Mesodermal cell (in vitro differentiated cells): ENCODE results near the gene ADIG.
A peak's percentile ranks its signal among the peaks of the same experiment; 100 is the strongest.

ENCODE experiments used
- H3K27ac ChIP-seq: 2 replicates; pipeline ENCODE4 v1.7.0; 2013; ENCODE audit warnings: mild to moderate bottlenecking, low read depth, low read length, moderate library complexity; ENCODE audit not compliant: severe bottlenecking
- H3K36me3 ChIP-seq: 2 replicates; pipeline ENCODE4 v1.7.1; 2013; ENCODE audit warnings: mild to moderate bottlenecking, low read length, moderate library complexity; ENCODE audit not compliant: control insufficient read depth, insufficient read depth
- H3K4me1 ChIP-seq: one replicate; pipeline ENCODE4 v1.7.1; 2013; ENCODE audit warnings: mild to moderate bottlenecking, low read length; ENCODE audit not compliant: insufficient read depth, control insufficient read depth, poor library complexity, severe bottlenecking
- H3K4me3 ChIP-seq: 2 replicates; pipeline ENCODE4 v1.7.0; 2013; ENCODE audit warnings: low read length, control low read depth, mild to moderate bottlenecking; ENCODE audit not compliant: insufficient read depth, poor library complexity, severe bottlenecking; ENCODE audit errors: extremely low read depth
- H3K9me3 ChIP-seq: 2 replicates; pipeline ENCODE4 v1.7.1; 2013; ENCODE audit warnings: mild to moderate bottlenecking, low read length, moderate library complexity; ENCODE audit not compliant: control insufficient read depth
- WGBS, 2 experiments: methylation state at CpG; one replicate each; pipeline ENCODE4 v1.1.5; 2013; ENCODE audit warnings: missing lambda C conversion rate in 2 of 2; ENCODE audit not compliant: insufficient coverage in 2 of 2; 5-methylcytosine and 5-hydroxymethylcytosine counted together

ADIG gene

GRCh38 chr20:38617011-38617829 is 36.2 kb downstream of the ADIG start:
- peaks cover 12% of the 10 kb centered on the region for H3K4me1 ChIP-seq
- H3K9me3 ChIP-seq = no peaks in the 10 kb centered on the region
- H3K36me3 ChIP-seq = peaks cover 3% of the 10 kb centered on the region
- no peak overlapping the region for H3K4me3 ChIP-seq
- 63 to 73% methylated on average over 14 of the region's 16 CpGs for WGBS, 2 experiments
- H3K27ac ChIP-seq = peak overlapping the region; percentile 87

- Histone ChIP-seq H3K4me1 (peaks cover 14% of the 10 kb centered on the region), H3K27ac (peak overlapping the region; percentile 87), H3K4me3 (no peak overlapping the region), H3K36me3 (peaks cover 3% of the 10 kb centered on the region), H3K9me3 (no peaks in the 10 kb centered on the region)
- 94 to 97% methylated on average over 3 to 4 of the region's 4 CpGs for WGBS, 2 experiments
These were observed 36.8 kb downstream of the ADIG start for GRCh38 chr20:38617830-38618196.

DNA sequence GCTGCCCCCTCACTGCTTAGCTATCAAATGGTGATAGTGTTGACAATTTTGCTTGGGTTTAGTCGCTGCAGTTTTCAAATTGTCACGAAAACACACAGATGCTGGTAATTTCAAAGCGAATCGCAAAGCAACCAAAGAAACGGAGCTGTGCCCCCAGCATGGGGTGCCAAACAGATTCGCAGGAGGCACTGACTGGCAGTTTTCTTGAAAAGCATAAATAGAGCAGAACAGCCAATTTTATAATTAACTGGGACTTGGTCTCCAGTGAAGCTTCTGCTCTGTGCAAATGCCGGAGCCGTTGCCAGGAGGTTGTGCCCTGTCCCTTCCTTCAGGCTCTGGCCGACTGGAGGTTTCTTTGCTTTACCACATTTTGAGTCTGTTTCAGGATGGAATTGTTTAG is 39.4 kb downstream of the ADIG start:
- peaks cover under 1% of the 10 kb centered on the region for H3K36me3 ChIP-seq
- H3K4me3 ChIP-seq = no peak overlapping the region
- WGBS, 2 experiments = 85 to 86% methylated on average over 7 to 9 of the region's 9 CpGs
- peaks cover 9% of the 10 kb centered on the region for H3K4me1 ChIP-seq
- H3K27ac ChIP-seq = no peak overlapping the region
- H3K9me3 ChIP-seq = no peaks in the 10 kb centered on the region

DNA sequence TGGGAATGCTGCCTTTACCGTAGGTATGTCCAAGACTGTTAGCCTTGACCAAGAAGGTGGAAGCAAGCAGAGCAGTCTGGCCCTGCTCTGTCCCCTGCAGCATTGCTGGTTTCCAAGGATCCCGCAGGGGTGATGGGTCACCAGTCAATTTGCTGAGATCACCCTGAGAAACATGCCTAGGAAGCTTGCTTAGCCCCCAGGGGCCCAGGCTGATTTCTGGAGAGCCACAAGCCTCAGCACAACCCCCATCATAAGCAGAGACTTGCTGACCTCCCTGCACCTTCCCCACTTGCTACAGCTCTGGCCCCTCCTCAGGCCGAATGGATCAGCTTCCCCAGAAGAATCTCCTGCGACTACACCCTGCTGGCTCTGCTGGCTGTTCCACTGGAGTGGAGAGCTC is 42.1 kb downstream of the ADIG start:
- 79 to 82% methylated on average over 3 to 4 of the region's 4 CpGs for WGBS, 2 experiments
- Histone ChIP-seq H3K4me3 (no peak overlapping the region), H3K27ac (no peak overlapping the region), H3K4me1 (peaks cover 5% of the 10 kb centered on the region), H3K9me3 (no peaks in the 10 kb centered on the region), H3K36me3 (no peaks in the 10 kb centered on the region)

DNA sequence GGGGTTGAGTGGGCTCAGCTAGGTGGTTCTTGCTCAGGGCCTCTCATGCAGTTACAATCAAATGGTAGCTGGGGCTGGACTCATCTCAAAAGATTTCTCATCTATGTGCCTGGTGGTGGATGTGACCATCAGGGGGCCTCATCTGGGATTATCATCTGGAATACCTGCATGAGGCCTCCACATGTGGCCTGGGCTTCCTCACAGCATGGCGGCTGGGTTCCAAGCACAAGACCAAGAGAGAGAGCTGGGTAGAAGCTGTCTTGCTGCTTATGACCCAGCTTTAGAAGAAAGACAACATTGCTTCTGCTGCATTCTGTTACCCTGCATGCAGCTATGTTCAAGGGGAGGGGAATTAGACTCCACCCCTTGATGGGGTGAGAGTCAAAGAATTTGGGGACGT is 43.1 kb downstream of the ADIG start:
- Histone ChIP-seq H3K4me3 (no peak overlapping the region), H3K36me3 (no peaks in the 10 kb centered on the region), H3K4me1 (peaks cover 10% of the 10 kb centered on the region), H3K27ac (no peak overlapping the region), H3K9me3 (no peaks in the 10 kb centered on the region)
- WGBS, 2 experiments = 93% methylated on average over 2 of the region's 2 CpGs; no CpG with 5 or more reads in 1 of the 2 experiments

- H3K4me3 ChIP-seq = no peak overlapping the region
- H3K27ac ChIP-seq = no peak overlapping the region
- peaks cover 10% of the 10 kb centered on the region for H3K4me1 ChIP-seq
- H3K9me3 ChIP-seq = no peaks in the 10 kb centered on the region
- H3K36me3 ChIP-seq = no peaks in the 10 kb centered on the region
These were observed 44.9 kb downstream of the ADIG start for GRCh38 chr20:38625896-38626295.

DNA sequence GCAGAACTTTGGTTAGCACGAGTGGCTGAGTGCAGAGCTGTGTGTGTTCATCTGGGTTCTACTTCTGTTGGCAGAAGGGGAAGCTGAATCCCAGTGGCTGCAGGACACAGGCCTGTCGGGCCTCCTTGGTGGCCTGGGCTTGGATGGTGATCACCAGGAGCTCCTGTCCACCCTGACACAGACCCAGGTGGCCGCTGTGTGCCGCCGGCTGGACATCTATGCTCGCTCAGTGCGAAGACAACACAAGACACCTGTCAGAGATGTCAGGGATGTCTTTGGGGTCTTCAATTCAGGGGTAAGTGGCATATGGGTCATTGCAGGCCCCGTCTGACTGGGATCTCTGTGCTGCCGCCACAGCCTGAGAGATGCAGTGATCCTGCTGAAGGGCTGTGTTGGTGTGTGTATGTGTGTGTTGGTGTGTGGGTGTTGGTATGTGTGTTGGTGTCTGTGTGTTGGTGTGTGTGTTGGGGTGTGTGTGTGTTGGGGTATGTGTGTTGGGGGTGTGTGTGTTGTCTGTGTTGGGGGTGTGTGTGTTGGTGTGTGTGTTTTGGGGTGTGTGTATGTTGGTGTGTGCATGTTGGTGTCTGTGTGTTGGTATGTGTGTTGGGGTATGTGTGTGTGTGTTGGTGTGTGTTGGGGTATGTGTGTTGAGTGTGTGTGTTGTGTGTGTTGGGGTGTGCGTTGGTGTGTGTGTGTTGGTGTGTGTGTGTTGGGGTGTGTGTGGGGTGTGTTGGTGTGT is 46.1 kb downstream of the ADIG start:
- H3K9me3 ChIP-seq = no peaks in the 10 kb centered on the region
- no peaks in the 10 kb centered on the region for H3K36me3 ChIP-seq
- peaks cover 10% of the 10 kb centered on the region for H3K4me1 ChIP-seq
- WGBS, 2 experiments = 96 to 99% methylated on average over 9 to 10 of the region's 10 CpGs
- no peak overlapping the region for H3K27ac ChIP-seq
- no peak overlapping the region for H3K4me3 ChIP-seq

- H3K36me3 ChIP-seq = no peaks in the 10 kb centered on the region
- no peaks in the 10 kb centered on the region for H3K9me3 ChIP-seq
- peaks cover 5% of the 10 kb centered on the region for H3K4me1 ChIP-seq
- no peak overlapping the region for H3K4me3 ChIP-seq
- no peak overlapping the region for H3K27ac ChIP-seq
- WGBS, 2 experiments = 73 to 80% methylated on average over 9 of the region's 9 CpGs
These were observed 47.8 kb downstream of the ADIG start for GRCh38 chr20:38628580-38629470.

GRCh38 chr20:38629979-38630378 is 49.0 kb downstream of the ADIG start:
- peaks cover 5% of the 10 kb centered on the region for H3K4me1 ChIP-seq
- H3K36me3 ChIP-seq = no peaks in the 10 kb centered on the region
- 100% methylated on average over 1 of the region's 1 CpG for WGBS, 2 experiments

DNA sequence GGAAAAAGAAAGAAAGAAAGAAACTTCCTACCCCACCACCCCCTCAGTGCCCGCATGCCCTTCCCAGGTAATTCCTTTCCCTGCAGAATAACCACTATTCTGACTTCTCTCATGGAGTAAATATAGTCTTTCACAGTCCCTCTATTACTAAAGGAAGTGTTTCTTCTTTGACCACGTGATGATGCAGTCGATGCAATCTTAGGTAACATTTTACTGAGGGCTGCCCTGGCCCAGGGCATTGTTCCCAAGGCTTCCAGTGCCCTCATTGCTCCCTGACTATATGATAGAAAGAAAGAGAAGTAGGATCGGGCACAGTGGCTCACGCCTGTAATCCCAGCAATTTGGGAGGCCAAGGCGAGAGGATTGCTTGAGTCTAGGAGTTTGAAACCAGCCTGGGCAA is 49.7 kb downstream of the ADIG start:
- 93% methylated on average over 3 of the region's 6 CpGs; no CpG with 5 or more reads in 1 of the 2 experiments for WGBS, 2 experiments
- Histone ChIP-seq H3K36me3 (no peaks in the 10 kb centered on the region), H3K9me3 (no peaks in the 10 kb centered on the region), H3K4me1 (peaks cover 5% of the 10 kb centered on the region), H3K4me3 (no peak overlapping the region), H3K27ac (no peak overlapping the region)

More at GRCh38 chr20:38629979-38630378, 49.0 kb downstream of the ADIG start:
- H3K27ac ChIP-seq = no peak overlapping the region
- no peaks in the 10 kb centered on the region for H3K9me3 ChIP-seq
- H3K4me3 ChIP-seq = no peak overlapping the region
